Activated naive CD4-positive, alpha-beta T cell treated with anti-CD3 and anti-CD28 coated beads, Interleukin-2, amount 10 ng/mL, durations not matched to agents 5 hours and 36 hours (primary cell): ENCODE measurements around the gene GINM1. TPM values are rescaled to one million over a fixed set of nuclear protein-coding genes. Genes with fewer than 3 reads are reported as not detected.

Source experiments
- total RNA-seq, 2 experiments: library from RNA; stranded (reverse); gene quantifications; one replicate each; pipeline ENCODE4 v1.2.3, GENCODE V29; 2021

The GINM1 gene
- 10 to 100 TPM; 19.3 TPM for total RNA-seq

GRCh38 chr6:149565527-149566409 lies at the start of gene GINM1:
TSS of gene GINM1 (plus strand) at chr6:149566375. CDS start at chr6:149566415, 40 bp downstream.

GRCh38 chr6:149545754-149546471 lies 20.3 kb upstream of the GINM1 start, which contains the start of gene PPIL4:
TSS of gene PPIL4 (minus strand) at chr6:149546043. CDS start at chr6:149546005, 38 bp downstream.

Other genes starting within 250 kb of the GINM1 start
- gene TAB2, start 248.7 kb upstream of the GINM1 start, total RNA-seq, result 100 to 1,000 TPM; 146 to 150 TPM
- gene SUMO4, start 166.1 kb upstream of the GINM1 start, total RNA-seq, result 1 to 10 TPM; 7.4 to 8.5 TPM
- 10 to 100 TPM; 12.8 to 15.2 TPM for gene ZC3H12D, start 81.4 kb upstream of the GINM1 start, total RNA-seq
- 10 to 100 TPM; 19.6 to 19.8 TPM for gene PPIL4, start 20.3 kb upstream of the GINM1 start, total RNA-seq
- gene KATNA1, start 82.3 kb downstream of the GINM1 start, total RNA-seq, result 10 to 100 TPM; 26.9 to 27.0 TPM
- gene LATS1, start 151.7 kb downstream of the GINM1 start, total RNA-seq, result 10 to 100 TPM; 37.3 to 37.6 TPM
- gene NUP43, start 180.2 kb downstream of the GINM1 start, total RNA-seq, result 10 to 100 TPM; 47.2 to 50.5 TPM
- 10 to 100 TPM; 65.0 to 69.6 TPM for gene PCMT1, start 183.4 kb downstream of the GINM1 start, total RNA-seq